SK-N-MC (cell line): ENCODE data around the gene DDX42.

Source experiments
- FOXP2 ChIP-seq: optimal IDR thresholded peaks from 2 replicates; pipeline ENCODE3; 2011; ENCODE audit warnings: mild to moderate bottlenecking, moderate library complexity; ENCODE audit not compliant: insufficient read depth; ENCODE audit errors: extremely low read length, control extremely low read depth
- POLR2AphosphoS5 ChIP-seq: IDR thresholded peaks from 2 replicates; pipeline ENCODE4 v1.6.1; 2012; ENCODE audit warnings: mild to moderate bottlenecking, low read depth, low read length, borderline replicate concordance

DNA sequence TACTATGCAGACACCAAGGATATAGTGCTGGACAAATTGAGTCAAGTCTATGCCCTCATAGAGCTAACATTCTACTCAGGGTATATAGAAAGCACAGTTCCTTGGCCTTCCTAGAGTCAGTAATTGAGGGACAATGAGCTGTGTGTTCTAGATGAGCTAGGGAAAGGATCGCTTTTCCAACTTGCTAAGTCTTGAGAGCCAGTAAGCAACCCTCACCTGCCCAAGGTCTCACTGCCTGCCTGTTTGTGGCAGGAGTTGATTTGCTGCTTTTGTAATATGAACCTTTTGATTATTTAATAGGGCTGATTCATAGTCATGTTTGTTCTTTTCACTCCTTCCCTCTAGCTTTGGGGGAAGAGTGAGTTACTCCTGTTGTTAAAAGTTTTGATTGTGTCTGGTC is 6.5 kb downstream of the DDX42 start:
- no peak for TF ChIP-seq POLR2AphosphoS5
- no peak for TF ChIP-seq FOXP2
